Memory B cell (primary cell): Measurements from ENCODE around the gene FLT1.

ENCODE experiments used
- ATAC-seq: fragments of 150-1000 bp; cut with Tn5 transposase; 2 replicates; pipeline ENCODE4 v1.10.0; 2021; ENCODE audit warnings: low read depth, mild to moderate bottlenecking, moderate library complexity
- DNase-seq, 2 donors: peaks; one replicate each; pipeline ENCODE4 v3.0.0; 2022; ENCODE audit warnings: low spot score in 2 of 2
- H3K27ac Mint-ChIP-seq: one replicate; pipeline ENCODE4 v1.8.0; 2022; ENCODE audit warnings: mild to moderate bottlenecking, moderate library complexity, mixed read lengths
- H3K27me3 Mint-ChIP-seq: one replicate; pipeline ENCODE4 v1.8.0; 2022; ENCODE audit warnings: mixed read lengths
- H3K36me3 Mint-ChIP-seq: one replicate; pipeline ENCODE4 v1.8.0; 2022; ENCODE audit warnings: mild to moderate bottlenecking, mixed read lengths
- H3K4me1 Mint-ChIP-seq: one replicate; pipeline ENCODE4 v1.8.0; 2022; ENCODE audit warnings: mixed read lengths
- H3K4me3 Mint-ChIP-seq: one replicate; pipeline ENCODE4 v1.8.0; 2022; ENCODE audit warnings: mild to moderate bottlenecking, moderate library complexity, mixed read lengths
- H3K9me3 Mint-ChIP-seq: one replicate; pipeline ENCODE4 v1.8.0; 2022; ENCODE audit warnings: mixed read lengths

Gene FLT1

DNA sequence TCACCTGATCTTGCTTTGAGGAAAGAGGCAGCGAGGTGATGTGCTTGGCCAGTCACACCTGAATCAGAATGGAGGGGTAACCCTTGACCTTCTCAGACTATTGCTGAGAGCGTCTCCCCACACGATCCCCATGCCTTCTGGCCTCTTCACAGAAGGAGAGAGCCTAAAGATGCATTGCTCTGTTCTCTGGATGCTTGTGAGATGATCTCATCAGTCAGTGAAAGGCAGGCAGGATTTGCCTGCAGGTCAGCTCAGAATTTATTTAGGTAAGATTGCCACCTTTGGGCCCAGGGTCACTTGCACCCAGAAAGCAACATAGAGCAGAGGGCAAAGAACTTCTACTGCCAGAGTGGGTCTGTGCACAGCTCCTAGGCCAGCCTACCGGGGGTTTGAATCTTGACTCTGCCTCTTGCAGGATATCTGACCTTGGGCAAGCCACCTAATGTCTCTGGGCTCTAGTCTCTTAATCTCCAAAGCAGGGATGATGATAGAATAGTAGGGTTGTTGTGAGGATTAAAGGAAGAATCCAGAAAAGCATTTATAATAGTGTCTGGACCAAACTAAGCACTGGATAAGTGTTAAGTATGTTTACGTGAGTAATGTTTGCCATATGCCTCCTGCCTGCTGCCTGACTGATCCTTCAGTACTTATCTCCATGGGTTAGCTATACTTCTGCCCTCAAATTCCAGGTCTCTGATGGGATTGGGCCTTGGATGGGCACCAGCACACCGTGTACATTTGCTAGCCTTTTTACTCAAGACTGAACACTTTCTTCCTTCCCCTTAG is 8.4 kb upstream of the FLT1 start:
- H3K4me3 Mint-ChIP-seq: no peak overlapping the region
- ATAC-seq (no peak), DNase-seq (no peak)
- peaks cover 1% of the 10 kb centered on the region for H3K9me3 Mint-ChIP-seq
- no peaks in the 10 kb centered on the region for H3K36me3 Mint-ChIP-seq
- no peak overlapping the region for H3K27ac Mint-ChIP-seq
- H3K4me1 Mint-ChIP-seq: no peaks in the 10 kb centered on the region
- H3K27me3 Mint-ChIP-seq: peaks cover 6% of the 10 kb centered on the region

DNA sequence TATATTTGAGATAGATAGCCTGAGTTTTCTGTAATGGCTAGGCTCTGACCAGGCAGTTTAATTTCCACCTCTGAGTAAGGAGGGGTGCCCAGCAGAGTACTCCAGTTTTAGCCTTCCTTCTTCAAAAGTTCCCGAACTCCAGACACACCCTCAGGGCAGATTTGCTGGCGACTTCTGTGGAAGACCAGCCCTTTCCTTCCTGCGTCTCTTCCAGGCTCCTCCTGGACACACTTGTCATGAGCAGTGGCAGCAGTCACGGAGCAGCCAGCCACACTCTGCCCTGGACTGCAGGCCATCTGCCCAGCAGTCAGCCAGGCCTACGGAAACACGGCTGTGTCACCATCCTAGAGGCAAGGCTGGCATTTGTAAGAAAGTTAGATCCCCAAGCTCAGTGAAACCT is 6.6 kb upstream of the FLT1 start:
- H3K27ac Mint-ChIP-seq: no peak overlapping the region

DNA sequence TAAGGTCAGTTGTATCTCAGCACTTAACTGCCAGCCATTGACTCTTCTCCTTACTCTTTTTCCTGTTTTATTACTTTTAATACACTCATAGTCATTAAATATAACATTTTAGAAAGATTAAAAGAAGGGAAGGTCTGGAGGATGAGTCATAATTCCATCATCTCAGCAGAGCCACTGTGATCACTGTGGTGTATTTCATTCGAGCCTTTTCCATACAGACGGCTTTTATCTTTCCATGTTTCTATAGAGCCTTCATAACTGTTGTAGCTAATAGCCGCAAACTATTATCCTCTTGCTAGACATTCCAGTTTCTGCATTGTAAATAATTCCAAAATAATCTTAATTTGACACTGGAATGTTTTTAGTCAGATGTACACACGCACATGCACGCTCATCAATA is 4.7 kb upstream of the FLT1 start:
- Mint-ChIP-seq H3K36me3 (no peaks in the 10 kb centered on the region), H3K4me3 (no peak overlapping the region), H3K27me3 (peaks cover 11% of the 10 kb centered on the region), H3K4me1 (no peaks in the 10 kb centered on the region), H3K27ac (no peak overlapping the region), H3K9me3 (peaks cover 1% of the 10 kb centered on the region)
- ATAC-seq (no peak), DNase-seq (no peak)

More for the DNA sequence above, 6.6 kb upstream of the FLT1 start:
- Mint-ChIP-seq H3K4me1 (no peaks in the 10 kb centered on the region), H3K4me3 (no peak overlapping the region), H3K9me3 (peaks cover 1% of the 10 kb centered on the region), H3K36me3 (no peaks in the 10 kb centered on the region), H3K27me3 (peaks cover 5% of the 10 kb centered on the region)
- ATAC-seq: no peak
- DNase-seq: no peak

DNA sequence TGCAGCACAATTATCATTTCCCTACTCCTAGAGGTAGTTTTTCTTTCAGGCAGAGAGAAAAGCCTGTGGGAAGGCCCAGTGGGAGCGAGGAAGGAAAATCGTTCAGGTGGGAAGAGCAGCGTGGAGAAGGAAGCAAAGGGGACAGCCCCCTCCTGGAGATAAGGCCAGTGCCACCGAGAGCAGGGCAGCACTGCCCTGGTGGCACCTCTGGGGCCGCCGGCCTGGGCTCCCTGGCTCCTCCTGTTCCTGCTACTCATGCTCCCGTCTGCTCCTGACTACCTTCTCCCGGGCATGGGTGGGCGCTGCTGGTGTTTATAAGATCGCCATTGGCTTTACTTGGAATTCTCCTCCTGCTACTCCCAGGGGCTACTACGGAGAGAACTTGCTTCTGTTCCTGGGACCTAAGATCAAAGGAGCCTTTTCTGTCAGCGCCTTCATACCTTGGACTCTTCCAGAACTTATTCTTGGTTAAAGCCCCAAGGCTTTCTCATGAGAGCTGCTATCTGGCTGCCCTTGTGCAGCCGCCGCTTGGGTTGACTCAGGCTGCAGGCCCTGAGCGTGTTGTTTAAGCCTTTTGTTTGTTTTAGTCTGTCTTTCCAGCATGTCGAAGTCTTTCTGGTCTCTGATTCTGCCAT is 3.7 kb upstream of the FLT1 start:
- ATAC-seq (no peak), DNase-seq (no peak)
- no peaks in the 10 kb centered on the region for H3K4me1 Mint-ChIP-seq
- no peaks in the 10 kb centered on the region for H3K36me3 Mint-ChIP-seq
- H3K9me3 Mint-ChIP-seq: peaks cover 1% of the 10 kb centered on the region
- H3K27ac Mint-ChIP-seq: no peak overlapping the region
- H3K27me3 Mint-ChIP-seq: peaks cover 14% of the 10 kb centered on the region
- H3K4me3 Mint-ChIP-seq: no peak overlapping the region

DNA sequence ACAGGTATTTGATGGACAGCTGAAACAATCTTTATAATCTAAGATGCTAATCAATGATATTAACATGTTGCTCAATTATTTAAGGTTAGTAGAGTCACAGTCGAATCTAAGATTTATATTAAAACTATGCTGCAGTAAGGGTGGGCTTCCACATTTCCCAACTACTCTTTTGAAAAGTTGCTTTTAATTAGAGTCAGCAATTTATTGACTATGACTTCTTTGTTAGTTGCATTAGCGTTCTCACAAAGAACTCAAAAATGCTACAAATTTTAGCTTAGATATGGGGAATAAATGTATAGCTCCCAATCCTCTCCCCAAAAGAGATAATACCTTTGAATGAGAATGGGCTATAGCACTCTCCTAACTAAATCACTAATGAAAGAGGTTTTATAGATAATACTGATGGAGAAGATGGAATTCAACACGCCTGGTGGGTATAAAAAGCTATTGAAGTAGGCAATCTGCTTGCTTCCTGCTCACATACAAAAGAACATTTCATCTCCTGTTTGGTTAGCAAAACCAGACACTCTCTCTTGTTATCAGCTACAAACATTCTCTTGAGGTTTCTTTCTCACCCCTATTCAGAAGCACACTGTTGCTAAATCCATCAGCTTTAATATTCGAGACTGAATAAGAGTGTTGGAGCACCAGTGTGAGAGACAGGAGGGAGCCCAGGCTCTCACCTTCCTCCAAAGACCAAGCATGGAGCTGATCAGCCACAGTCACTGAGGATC is 2.4 kb upstream of the FLT1 start:
- no peaks in the 10 kb centered on the region for H3K4me1 Mint-ChIP-seq
- H3K36me3 Mint-ChIP-seq: no peaks in the 10 kb centered on the region
- no peak for DNase-seq
- no peak overlapping the region for H3K4me3 Mint-ChIP-seq
- ATAC-seq: no peak
- peaks cover 1% of the 10 kb centered on the region for H3K9me3 Mint-ChIP-seq
- H3K27me3 Mint-ChIP-seq: peaks cover 12% of the 10 kb centered on the region
- no peak overlapping the region for H3K27ac Mint-ChIP-seq

DNA sequence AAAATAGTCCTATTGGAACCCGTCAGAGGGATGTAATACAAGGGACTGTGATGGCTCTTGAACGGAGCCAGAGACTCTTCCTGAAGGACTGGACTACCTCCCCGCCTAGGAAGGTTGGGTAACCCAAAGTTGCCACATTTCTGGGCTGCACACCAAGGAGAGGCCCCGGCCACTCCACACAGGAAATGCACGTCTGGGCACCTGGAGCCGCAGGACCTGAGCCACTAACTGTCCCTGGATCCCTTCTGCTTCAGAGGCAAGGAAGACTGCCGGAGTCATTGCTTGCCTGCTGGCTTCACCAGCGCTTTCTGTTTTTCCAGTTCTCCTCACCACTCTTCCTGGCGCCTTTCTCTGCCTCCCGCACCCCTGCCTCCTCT is 1.2 kb upstream of the FLT1 start:
- ATAC-seq: no peak
- Mint-ChIP-seq H3K27me3 (peaks cover 12% of the 10 kb centered on the region), H3K27ac (no peak overlapping the region), H3K4me3 (peak overlapping the region; percentile 67), H3K4me1 (no peaks in the 10 kb centered on the region), H3K36me3 (no peaks in the 10 kb centered on the region), H3K9me3 (peaks cover 1% of the 10 kb centered on the region)
- no peak for DNase-seq

DNA sequence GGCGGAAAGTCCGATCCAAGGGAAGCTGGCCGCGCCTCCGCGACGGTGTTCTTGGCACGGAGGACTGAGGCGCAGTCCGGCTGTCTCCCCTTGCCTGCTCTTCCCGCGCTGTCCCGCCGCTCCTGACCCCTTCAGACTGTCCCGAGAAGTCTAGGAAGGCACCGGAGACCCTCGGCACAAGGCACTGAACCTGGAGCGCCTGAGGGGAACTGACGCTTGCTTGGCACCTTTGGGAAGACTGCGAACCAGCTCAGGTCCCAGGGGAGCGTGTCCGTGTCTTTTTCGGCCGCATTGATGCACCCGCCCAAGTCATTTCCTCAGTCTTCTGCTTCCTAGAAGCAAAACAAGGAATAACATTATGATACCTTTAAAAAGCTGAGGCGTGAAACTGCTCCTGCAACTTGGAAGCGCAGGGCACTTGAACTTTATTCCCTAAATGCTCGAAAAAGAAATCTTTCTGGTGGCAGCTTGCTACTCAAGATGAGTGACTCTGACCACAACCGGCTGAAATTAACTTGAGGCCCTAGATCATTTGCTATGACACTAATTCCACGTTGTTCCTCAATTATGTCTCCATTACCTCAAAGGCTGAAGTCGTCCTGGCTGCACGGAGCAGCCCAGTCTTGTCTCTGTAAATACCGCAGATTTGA is 735 bp upstream of the FLT1 start:
- peak overlapping the region; percentile 70 for H3K4me3 Mint-ChIP-seq
- no peaks in the 10 kb centered on the region for H3K36me3 Mint-ChIP-seq
- ATAC-seq (no peak), DNase-seq (no peak)
- H3K27me3 Mint-ChIP-seq: peaks cover 15% of the 10 kb centered on the region
- no peaks in the 10 kb centered on the region for H3K4me1 Mint-ChIP-seq
- H3K27ac Mint-ChIP-seq: no peak overlapping the region
- peaks cover 1% of the 10 kb centered on the region for H3K9me3 Mint-ChIP-seq

DNA sequence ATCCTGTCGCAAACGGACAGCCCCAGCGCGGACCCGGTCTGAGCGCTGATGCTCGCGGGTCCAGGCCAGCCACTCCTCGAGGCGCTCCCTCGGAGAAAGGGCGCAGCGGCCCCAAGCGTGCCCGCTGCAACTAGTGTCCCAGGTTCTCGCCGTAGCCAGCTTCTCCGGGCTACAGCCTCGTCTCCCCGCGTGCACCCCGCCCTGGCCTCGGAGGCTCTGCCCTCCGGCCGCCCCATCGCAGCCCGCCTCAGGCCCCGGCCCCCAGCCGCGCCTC is 487 bp downstream of the FLT1 start:
- Mint-ChIP-seq H3K27me3 (peaks cover 17% of the 10 kb centered on the region), H3K9me3 (no peaks in the 10 kb centered on the region), H3K4me1 (no peaks in the 10 kb centered on the region), H3K27ac (no peak overlapping the region), H3K4me3 (peak overlapping the region; percentile 61), H3K36me3 (no peaks in the 10 kb centered on the region)
- no peak for ATAC-seq
- DNase-seq: peak in 1 of 2 donors; percentile 25

DNA sequence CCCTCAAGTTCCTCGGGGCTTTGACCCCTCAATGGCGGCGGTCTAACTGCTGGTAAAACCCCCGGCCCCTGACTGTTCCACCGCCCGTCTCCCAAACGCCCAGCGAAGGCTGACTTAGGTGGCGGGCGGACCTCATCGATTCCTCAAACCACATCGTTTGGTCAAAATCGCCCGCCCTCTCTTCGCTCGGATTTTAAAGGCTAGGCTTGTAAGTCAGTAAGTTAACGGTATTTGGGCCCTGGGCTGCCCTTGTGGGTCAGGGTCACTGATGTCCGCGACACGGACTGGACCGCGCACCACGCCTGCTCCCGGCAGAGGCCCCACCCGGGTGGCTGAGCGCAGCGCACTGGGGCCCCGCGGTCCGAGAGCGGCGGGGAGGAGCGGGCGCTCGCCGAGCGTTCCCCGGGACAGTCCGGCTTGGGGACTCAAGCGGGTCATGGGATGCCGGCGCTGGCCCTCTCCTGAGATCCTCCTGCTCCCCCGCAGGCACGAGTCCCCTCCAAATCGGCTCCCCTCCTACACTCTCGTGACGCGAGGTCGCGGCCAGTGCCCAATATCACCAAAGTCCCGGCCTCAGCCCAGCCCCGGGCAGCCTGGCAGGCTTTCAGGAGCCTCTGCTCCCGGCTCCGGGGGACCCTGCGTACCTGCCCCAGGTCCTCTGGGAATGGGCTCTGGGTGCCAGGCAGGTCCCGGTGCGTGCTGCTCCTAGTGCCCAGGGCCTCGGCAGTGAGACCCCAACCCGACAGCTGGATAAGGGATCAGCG is 1.0 kb downstream of the FLT1 start:
- Mint-ChIP-seq H3K4me1 (no peaks in the 10 kb centered on the region), H3K27me3 (peaks cover 20% of the 10 kb centered on the region), H3K27ac (no peak overlapping the region), H3K4me3 (peak overlapping the region; percentile 61), H3K9me3 (no peaks in the 10 kb centered on the region), H3K36me3 (no peaks in the 10 kb centered on the region)
- ATAC-seq: no peak
- DNase-seq: peak in 1 of 2 donors; percentile 29

DNA sequence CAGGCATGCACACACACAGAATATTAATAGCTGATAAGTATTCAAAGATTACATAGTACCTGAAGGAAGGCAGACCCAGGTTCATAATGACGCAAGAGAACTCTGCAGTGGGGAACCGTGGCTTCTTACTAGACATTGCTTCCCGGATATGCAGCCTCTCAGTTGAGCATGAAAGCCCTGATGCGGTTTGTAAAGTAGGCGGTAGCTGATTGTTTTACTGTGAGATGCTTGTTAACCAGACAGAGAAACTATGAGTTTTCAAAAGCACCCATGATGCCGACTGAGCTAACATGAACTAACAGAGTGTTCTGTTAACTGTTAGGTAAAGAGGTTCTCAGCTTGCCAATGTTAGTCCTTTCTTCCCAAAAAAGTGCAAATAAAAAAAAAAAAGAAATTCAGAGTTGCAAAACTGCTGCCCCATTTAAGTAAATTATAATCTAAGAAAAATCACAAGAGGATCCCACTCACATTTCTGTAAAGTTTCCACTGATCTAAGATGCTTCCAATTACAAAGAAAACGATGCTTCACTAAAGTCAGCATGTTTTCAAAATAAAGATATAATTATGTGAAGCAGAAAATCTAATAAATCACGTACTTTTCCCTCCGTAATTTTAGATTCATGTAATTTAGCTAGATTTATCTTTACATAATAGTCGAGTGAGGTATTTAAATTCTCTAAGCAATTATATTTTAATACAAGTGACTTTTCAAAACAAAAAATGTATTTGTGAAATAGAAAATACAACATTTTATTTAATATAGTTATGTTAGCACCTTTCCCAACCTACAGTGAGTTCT is 2.2 kb downstream of the FLT1 start:
- Mint-ChIP-seq H3K27ac (no peak overlapping the region), H3K4me1 (peaks cover 2% of the 10 kb centered on the region), H3K27me3 (peaks cover 21% of the 10 kb centered on the region), H3K4me3 (no peak overlapping the region), H3K36me3 (no peaks in the 10 kb centered on the region), H3K9me3 (no peaks in the 10 kb centered on the region)
- ATAC-seq (peak; percentile 69), DNase-seq (no peak)

DNA sequence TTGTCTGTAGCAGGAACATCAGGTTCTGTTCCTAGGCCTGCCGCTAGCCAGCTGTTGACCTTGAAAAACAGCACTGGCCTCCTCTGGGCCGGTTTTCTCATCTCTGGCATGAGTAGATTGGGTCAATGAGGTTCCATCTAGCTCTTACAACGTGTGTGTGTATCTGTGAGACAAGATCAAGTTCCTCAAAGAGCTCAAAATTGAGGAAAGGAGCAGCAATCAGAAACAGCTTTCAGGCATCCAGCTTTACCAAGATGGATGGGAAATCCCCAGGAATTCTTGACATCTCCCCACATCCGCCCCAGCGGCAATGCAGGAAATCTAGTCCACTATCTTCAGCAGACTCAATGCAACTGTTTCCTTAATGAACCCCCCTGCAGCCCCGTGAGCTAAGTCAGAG is 4.9 kb downstream of the FLT1 start:
- DNase-seq: no peak
- no peak overlapping the region for H3K4me3 Mint-ChIP-seq
- H3K27ac Mint-ChIP-seq: no peak overlapping the region
- H3K27me3 Mint-ChIP-seq: peaks cover 15% of the 10 kb centered on the region
- H3K9me3 Mint-ChIP-seq: no peaks in the 10 kb centered on the region
- no peaks in the 10 kb centered on the region for H3K36me3 Mint-ChIP-seq
- peaks cover 2% of the 10 kb centered on the region for H3K4me1 Mint-ChIP-seq
- ATAC-seq: no peak

DNA sequence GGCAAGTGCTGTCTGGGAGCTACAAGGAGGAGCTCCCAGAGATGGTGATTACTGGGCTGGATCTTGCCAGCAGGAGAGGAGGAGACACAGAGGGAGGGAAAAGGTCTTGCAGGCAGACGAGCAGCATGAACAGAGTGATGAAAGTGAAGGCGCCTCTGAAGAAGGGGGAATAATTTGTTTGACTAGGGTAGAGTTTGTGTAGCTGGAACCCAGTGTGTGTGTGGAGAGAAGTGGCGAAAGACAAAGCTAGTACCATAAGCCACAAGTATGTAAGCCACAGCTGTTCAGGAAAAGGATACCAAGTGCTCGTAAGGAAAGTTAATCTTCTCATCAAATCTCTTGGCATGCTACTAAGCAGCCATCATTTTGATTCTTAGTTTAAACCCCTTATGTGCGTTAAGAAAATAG is 5.4 kb downstream of the FLT1 start:
- peaks cover 15% of the 10 kb centered on the region for H3K27me3 Mint-ChIP-seq
- ATAC-seq (no peak), DNase-seq (no peak)
- no peaks in the 10 kb centered on the region for H3K9me3 Mint-ChIP-seq
- H3K36me3 Mint-ChIP-seq: no peaks in the 10 kb centered on the region
- H3K4me1 Mint-ChIP-seq: peaks cover 2% of the 10 kb centered on the region
- H3K4me3 Mint-ChIP-seq: no peak overlapping the region
- H3K27ac Mint-ChIP-seq: no peak overlapping the region

DNA sequence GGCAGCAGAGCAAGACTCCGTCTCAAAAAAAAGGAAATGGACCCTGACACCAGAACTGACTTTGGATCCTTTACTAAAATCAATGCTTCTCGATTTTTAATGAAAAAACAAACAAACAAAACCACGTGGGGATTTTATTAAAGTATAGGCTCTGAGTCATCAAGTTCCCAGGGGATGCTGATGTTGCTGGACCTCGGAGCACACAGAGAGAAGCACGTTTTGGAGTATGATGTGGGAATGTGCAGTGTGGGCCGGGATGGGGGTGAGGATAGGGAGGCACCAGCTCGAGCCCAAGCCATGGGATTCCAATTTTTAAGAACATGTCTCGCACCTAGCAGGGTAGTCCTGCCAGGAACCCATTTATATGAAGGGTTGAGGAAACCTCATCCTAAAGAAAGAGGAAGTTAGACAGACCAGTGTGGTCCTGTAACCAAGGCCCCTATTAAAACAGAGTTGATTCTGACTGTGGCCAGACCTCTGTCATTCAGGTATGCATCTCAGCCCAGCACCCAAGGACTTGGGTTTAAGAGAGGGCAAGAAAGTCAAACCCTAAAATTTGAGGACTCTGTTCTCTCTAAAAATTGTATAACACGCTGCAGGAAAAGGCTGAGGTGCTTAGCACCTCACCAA is 6.4 kb downstream of the FLT1 start:
- Mint-ChIP-seq H3K36me3 (no peaks in the 10 kb centered on the region), H3K9me3 (no peaks in the 10 kb centered on the region), H3K27ac (no peak overlapping the region), H3K4me3 (no peak overlapping the region), H3K27me3 (peaks cover 12% of the 10 kb centered on the region), H3K4me1 (peaks cover 2% of the 10 kb centered on the region)
- DNase-seq: no peak
- ATAC-seq: no peak
